A673 (cell line): Measurements from ENCODE around the gene DUSP3. TPM values are rescaled to one million over a fixed set of nuclear protein-coding genes. Genes with fewer than 3 reads are reported as not detected.

Experiments used
- BruUV-seq: library from RNA; stranded (reverse); fragments of 400-500 nt; replicated peaks from 2 replicates; lab custom pipeline; 2021; lab: Mats Ljungman, UMichigan
- CTCF ChIA-PET: fragments of 300-600 bp; sonication (Branson Sonifier 250); formaldehyde crosslinking; loops from one replicate; lab custom pipeline; 2022; ENCODE audit warnings: antibody characterized with exemption; lab: Charles Lee
- POLR2A ChIA-PET: fragments of 300-600 bp; sonication (Branson Sonifier 250); formaldehyde crosslinking; loops from one replicate; lab custom pipeline; 2022; ENCODE audit warnings: antibody characterized with exemption; ENCODE audit not compliant: low non-redundant PET; lab: Charles Lee
- DNase-seq: peaks from one replicate; pipeline ENCODE4 v3.0.0-alpha.2; 2015; ENCODE audit warnings: low spot score
- H3K27ac ChIP-seq: fragments of 200-600 bp; sonication (generic); 2 replicates; pipeline ENCODE4 v1.5.1; 2016; ENCODE audit warnings: mixed run types, low read depth, mild to moderate bottlenecking, mixed read lengths, antibody characterized with exemption, low read length; ENCODE audit not compliant: poor library complexity, severe bottlenecking
- H3K27me3 ChIP-seq: fragments of 200-600 bp; sonication (generic); replicated peaks from 2 replicates; pipeline ENCODE4 v1.6.1; 2017; ENCODE audit warnings: mixed run types, low read depth, mild to moderate bottlenecking, mixed read lengths, antibody characterized with exemption, low read length; ENCODE audit not compliant: insufficient read depth, poor library complexity
- H3K36me3 ChIP-seq: fragments of 200-600 bp; sonication (generic); 2 replicates; pipeline ENCODE4 v1.6.1; 2016; ENCODE audit warnings: mixed run types, mild to moderate bottlenecking, mixed read lengths, antibody characterized with exemption, low read length; ENCODE audit not compliant: insufficient read depth, poor library complexity, severe bottlenecking
- H3K4me1 ChIP-seq: fragments of 200-600 bp; sonication (generic); 2 replicates; pipeline ENCODE4 v1.6.1; 2017; ENCODE audit warnings: mixed run types, mild to moderate bottlenecking, mixed read lengths, antibody characterized with exemption, low read length; ENCODE audit not compliant: insufficient read depth, poor library complexity, severe bottlenecking
- H3K4me3 ChIP-seq: fragments of 200-600 bp; sonication (generic); 2 replicates; pipeline ENCODE4 v1.5.1; 2016; ENCODE audit warnings: low read depth, mixed run types, mild to moderate bottlenecking, mixed read lengths, low read length; ENCODE audit not compliant: poor library complexity, severe bottlenecking
- H3K9me3 ChIP-seq: fragments of 200-600 bp; sonication (generic); 2 replicates; pipeline ENCODE4 v1.6.1; 2016; ENCODE audit warnings: mixed run types, low read depth, mild to moderate bottlenecking, mixed read lengths, antibody characterized with exemption, low read length; ENCODE audit not compliant: poor library complexity, severe bottlenecking
- CTCF ChIP-seq: fragments of 300-800, 200-600 bp; sonication (generic); conservative IDR thresholded peaks from 2 replicates; pipeline ENCODE4 v1.5.1; 2017; ENCODE audit warnings: low read depth, mild to moderate bottlenecking, antibody characterized with exemption, low read length, moderate library complexity, mixed read lengths
- EZH2 ChIP-seq: fragments of 200-600 bp; sonication (generic); IDR thresholded peaks from 2 replicates; pipeline ENCODE4 v1.6.1; 2017; ENCODE audit warnings: borderline replicate concordance, low read depth, mild to moderate bottlenecking, mixed read lengths, antibody characterized with exemption, low read length; ENCODE audit not compliant: poor library complexity, severe bottlenecking
- intact Hi-C: fragments of 100-400 bp; cut with micrococcal nuclease; formaldehyde crosslinking; loops from one replicate; pipeline ENCODE4 v1.10.0; 2022; ENCODE audit not compliant: unreplicated experiment
- total RNA-seq: library from RNA; stranded (reverse); gene quantifications from 2 replicates; pipeline ENCODE4 v1.2.3, GENCODE V29; 2021

DUSP3 gene
- total RNA-seq, 1 experiment from 2014 or later: 22.9 TPM

GRCh38 chr17:43820759-43821158, 42.0 kb upstream of the DUSP3 start:
- H3K27ac ChIP-seq: no peak overlapping the region
- BruUV-seq: no TSS peak
- H3K27me3 ChIP-seq: no peaks in the 10 kb centered on the region
- H3K4me1 ChIP-seq: no peaks in the 10 kb centered on the region
- TF ChIP-seq EZH2 (no peak), CTCF (no peak)
- no peak overlapping the region for H3K4me3 ChIP-seq
- CTCF ChIA-PET: no interaction called here
- POLR2A ChIA-PET: no interaction called here
- H3K9me3 ChIP-seq: no peaks in the 10 kb centered on the region
- no peak for DNase-seq
- H3K36me3 ChIP-seq: no peaks in the 10 kb centered on the region
- intact Hi-C loops: no loop called here

- intact Hi-C loops: no loop called here
- Histone ChIP-seq H3K4me3 (no peak overlapping the region), H3K9me3 (no peaks in the 10 kb centered on the region), H3K27me3 (no peaks in the 10 kb centered on the region), H3K36me3 (no peaks in the 10 kb centered on the region), H3K4me1 (no peaks in the 10 kb centered on the region), H3K27ac (no peak overlapping the region)
- ChIA-PET CTCF (no interaction called here), POLR2A (no interaction called here)
- DNase-seq: no peak
- TF ChIP-seq EZH2: no peak
- TF ChIP-seq CTCF: no peak
- no TSS peak for BruUV-seq
Observed at GRCh38 chr17:43818966-43819365, 40.2 kb upstream of the DUSP3 start.

- no TSS peak for BruUV-seq
- ChIA-PET CTCF (no interaction called here), POLR2A (no interaction called here)
- no peaks in the 10 kb centered on the region for H3K27me3 ChIP-seq
- DNase-seq: no peak
- no peak overlapping the region for H3K27ac ChIP-seq
- TF ChIP-seq CTCF (no peak), EZH2 (no peak)
- H3K36me3 ChIP-seq: no peaks in the 10 kb centered on the region
- H3K9me3 ChIP-seq: no peaks in the 10 kb centered on the region
- no peaks in the 10 kb centered on the region for H3K4me1 ChIP-seq
- H3K4me3 ChIP-seq: no peak overlapping the region
- intact Hi-C loops: no loop called here
Observed at GRCh38 chr17:43817826-43818225, 39.0 kb upstream of the DUSP3 start.
